GM23338 (cell line): ENCODE results near the gene KIFBP. TPM values are rescaled to one million over a fixed set of nuclear protein-coding genes. Genes with fewer than 3 reads are reported as not detected.
"Not testable (repeated sequence)": the region's sequence is repeated elsewhere in the genome, so short reads cannot be mapped to it uniquely, and the experiment has no call there.

Experiments used
- ATAC-seq: fragments of 200-7000 bp; cut with Tn5 transposase; 3 replicates; pipeline ENCODE4 v1.9.1; 2020
- DNase-seq: peaks from one replicate; pipeline ENCODE4 v3.0.0-alpha.2; 2015; ENCODE audit warnings: low spot score
- H2AFZ ChIP-seq: fragments of 200-600 bp; sonication (generic); 2 replicates; pipeline ENCODE4 v1.8.0; 2016; ENCODE audit warnings: antibody characterized with exemption, mild to moderate bottlenecking, moderate library complexity
- H3F3A ChIP-seq: fragments of 200-600 bp; sonication (generic); replicated peaks from 2 replicates; pipeline ENCODE4 v1.8.0; 2017; ENCODE audit warnings: antibody characterized with exemption, mixed run types, low read depth
- H3K27ac ChIP-seq: fragments of 200-600 bp; sonication (generic); 2 replicates; pipeline ENCODE4 v1.6.1; 2016; ENCODE audit warnings: low read depth
- H3K27me3 ChIP-seq: fragments of 200-600 bp; sonication (generic); 2 replicates; pipeline ENCODE4 v1.8.0; 2016; ENCODE audit warnings: mild to moderate bottlenecking, mixed run types, moderate library complexity; ENCODE audit not compliant: insufficient read depth
- H3K36me3 ChIP-seq: fragments of 200-600 bp; sonication (generic); 2 replicates; pipeline ENCODE4 v1.8.0; 2016; ENCODE audit warnings: mild to moderate bottlenecking; ENCODE audit not compliant: insufficient read depth
- H3K4me1 ChIP-seq: fragments of 200-600 bp; sonication (generic); 2 replicates; pipeline ENCODE4 v1.8.0; 2016; ENCODE audit warnings: mild to moderate bottlenecking, moderate library complexity; ENCODE audit not compliant: insufficient read depth
- H3K4me2 ChIP-seq: fragments of 200-600 bp; sonication (generic); 2 replicates; pipeline ENCODE4 v1.7.1; 2017; ENCODE audit warnings: mixed run types
- H3K4me3 ChIP-seq: fragments of 200-600 bp; sonication (generic); 2 replicates; pipeline ENCODE4 v1.6.1; 2016; ENCODE audit warnings: mixed run types
- H3K79me2 ChIP-seq: fragments of 200-600 bp; sonication (generic); replicated peaks from 2 replicates; pipeline ENCODE4 v1.8.0; 2017; ENCODE audit warnings: mild to moderate bottlenecking; ENCODE audit not compliant: insufficient read depth
- H3K9me2 ChIP-seq: fragments of 200-600 bp; sonication (generic); 2 replicates; pipeline ENCODE4 v1.8.0; 2017; ENCODE audit not compliant: insufficient read depth
- H4K20me1 ChIP-seq: fragments of 200-600 bp; sonication (generic); replicated peaks from 2 replicates; pipeline ENCODE4 v1.8.0; 2017; ENCODE audit warnings: mild to moderate bottlenecking; ENCODE audit not compliant: insufficient read depth
- H3K27ac Mint-ChIP-seq: 2 replicates; pipeline ENCODE4 v1.8.0; 2020; ENCODE audit warnings: inconsistent platforms, mild to moderate bottlenecking, moderate library complexity, mixed read lengths
- H3K27me3 Mint-ChIP-seq: 3 replicates; pipeline ENCODE4 v1.8.0; 2022; ENCODE audit warnings: low read depth, mild to moderate bottlenecking, moderate library complexity, mixed read lengths, inconsistent platforms; ENCODE audit not compliant: insufficient read depth, poor library complexity
- H3K36me3 Mint-ChIP-seq: 3 replicates; pipeline ENCODE4 v1.8.0; 2021; ENCODE audit warnings: low read depth, mild to moderate bottlenecking, inconsistent platforms, moderate library complexity, mixed read lengths
- H3K4me1 Mint-ChIP-seq: 3 replicates; pipeline ENCODE4 v1.8.0; 2020; ENCODE audit warnings: mild to moderate bottlenecking, inconsistent platforms, mixed read lengths
- H3K4me3 Mint-ChIP-seq: 3 replicates; pipeline ENCODE4 v1.8.0; 2021; ENCODE audit warnings: moderate library complexity, mild to moderate bottlenecking, inconsistent platforms, mixed read lengths
- H3K9me3 Mint-ChIP-seq: 3 replicates; pipeline ENCODE4 v1.8.0; 2020; ENCODE audit warnings: moderate library complexity, mild to moderate bottlenecking, inconsistent platforms, mixed read lengths
- CREB1 ChIP-seq: fragments of 250-450 bp; sonication (Bioruptor Pico); IDR thresholded peaks from 2 replicates; pipeline ENCODE4 v1.5.0; 2020; ENCODE audit warnings: low read depth, mild to moderate bottlenecking, moderate library complexity
- EZH2 ChIP-seq: fragments of 200-600 bp; sonication (generic); IDR thresholded peaks from one replicate; pipeline ENCODE4 v1.8.0; 2017; ENCODE audit warnings: antibody characterized with exemption, mild to moderate bottlenecking, low read depth; ENCODE audit not compliant: unreplicated experiment
- EZH2phosphoT487 ChIP-seq: fragments of 200-600 bp; sonication (generic); IDR thresholded peaks from one replicate; pipeline ENCODE4 v1.8.1; 2018; ENCODE audit warnings: antibody characterized with exemption; ENCODE audit not compliant: unreplicated experiment
- JUNB ChIP-seq: IDR thresholded peaks from one replicate; pipeline ENCODE4 v1.6.1; 2016; ENCODE audit warnings: antibody characterized with exemption; ENCODE audit not compliant: unreplicated experiment
- NANOG ChIP-seq: IDR thresholded peaks from 2 replicates; pipeline ENCODE4 v1.6.1; 2016; ENCODE audit warnings: antibody characterized with exemption, borderline replicate concordance
- POLR2AphosphoS5 ChIP-seq: IDR thresholded peaks from 2 replicates; pipeline ENCODE4 v1.6.1; 2016; ENCODE audit warnings: antibody characterized with exemption, low read depth
- STAT1 ChIP-seq: IDR thresholded peaks from one replicate; pipeline ENCODE4 v1.6.1; 2016; ENCODE audit warnings: antibody characterized with exemption; ENCODE audit not compliant: unreplicated experiment
- ZNF114 ChIP-seq: fragments of 250-450 bp; sonication (Bioruptor Pico); IDR thresholded peaks from 2 replicates; pipeline ENCODE4 v1.5.0; 2020; ENCODE audit warnings: mild to moderate bottlenecking, moderate library complexity
- ZNF331 ChIP-seq: fragments of 250-450 bp; sonication (Bioruptor Pico); IDR thresholded peaks from 2 replicates; pipeline ENCODE4 v1.5.0; 2020; ENCODE audit warnings: low read depth, mild to moderate bottlenecking, moderate library complexity
- polyA plus RNA-seq: library from polyadenylated mRNA; unstranded; fragments of >200 nt; fragmentation: Nextera tagmentation; extraction: Ambion mirVana; gene quantifications from 2 replicates; pipeline ENCODE4 v1.2.1, GENCODE V29; 2016
- total RNA-seq: library from RNA; depleted of rRNA; stranded (reverse); fragments of >200 nt; shearing (Covaris generic); gene quantifications from 2 replicates; pipeline ENCODE4 v1.2.3, GENCODE V29; 2014
- TF ChIP-seq, protein P1 (sequence below): fragments of 250-450 bp; sonication (Bioruptor Pico); IDR thresholded peaks from 2 replicates; pipeline ENCODE4 v1.5.0; 2020; ENCODE audit warnings: mild to moderate bottlenecking, moderate library complexity
- TF ChIP-seq, protein P2 (sequence below): IDR thresholded peaks from one replicate; pipeline ENCODE4 v1.6.1; 2018; ENCODE audit warnings: antibody characterized with exemption; ENCODE audit not compliant: unreplicated experiment
- TF ChIP-seq, protein P3 (sequence below): IDR thresholded peaks from 2 replicates; pipeline ENCODE4 v1.6.1; 2016; ENCODE audit warnings: antibody characterized with exemption

The KIFBP gene
- total and polyA plus RNA-seq, 2 experiments from 2014 or later: 24.5 to 39.8 TPM

DNA sequence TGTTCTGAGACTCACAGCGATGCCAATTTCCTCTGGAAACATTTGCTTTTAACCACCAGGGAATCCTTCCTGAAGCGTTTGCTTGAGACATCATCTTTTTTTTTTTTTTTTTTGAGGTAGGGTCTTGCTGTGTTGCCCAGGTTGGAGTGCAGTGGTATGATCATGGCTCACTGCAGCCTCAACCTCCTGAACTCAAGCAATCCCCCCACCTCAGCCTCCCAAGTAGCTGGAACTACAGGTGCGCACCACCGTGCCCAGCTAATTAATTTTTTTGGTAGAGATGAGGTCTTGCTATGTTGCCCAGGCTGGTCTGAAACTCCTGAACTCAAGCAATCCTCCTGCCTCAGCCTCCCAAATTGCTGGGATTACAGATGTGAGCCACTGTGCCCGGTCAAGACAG is 52.3 kb downstream of the KIFBP start:
- not testable (repeated sequence) for H3K36me3 ChIP-seq, H3K79me2 ChIP-seq, H3K36me3 Mint-ChIP-seq, H3K9me3 Mint-ChIP-seq, H3K4me3 ChIP-seq, H3K27me3 Mint-ChIP-seq, H3F3A ChIP-seq, H3K4me3 Mint-ChIP-seq, H3K4me1 Mint-ChIP-seq, DNase-seq, H4K20me1 ChIP-seq, H2AFZ ChIP-seq, H3K9me2 ChIP-seq, ATAC-seq, H3K27me3 ChIP-seq, H3K4me2 ChIP-seq, H3K4me1 ChIP-seq, H3K27ac Mint-ChIP-seq, H3K27ac ChIP-seq

DNA sequence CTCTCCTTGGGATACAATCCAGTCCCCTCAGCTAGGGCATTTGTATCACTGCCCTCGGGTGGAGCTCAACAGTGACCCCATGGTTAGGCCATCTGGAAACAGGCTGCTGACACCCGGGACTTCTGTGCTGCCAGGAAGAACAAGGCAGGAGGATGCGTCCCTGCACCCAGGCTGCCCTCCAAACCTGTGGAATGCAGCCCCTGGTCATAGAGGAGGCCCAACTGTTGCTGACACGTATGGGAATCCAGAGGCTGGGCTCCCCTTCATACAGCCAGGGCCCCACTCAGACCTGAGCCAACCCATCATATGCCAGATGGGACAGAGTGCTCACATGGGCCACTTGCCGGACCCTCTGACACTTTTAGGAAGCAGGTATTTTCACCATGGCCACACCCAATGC is 53.8 kb downstream of the KIFBP start:
- H3K36me3 Mint-ChIP-seq: no peaks in the 10 kb centered on the region
- no peaks in the 10 kb centered on the region for H3K27me3 ChIP-seq
- no peaks in the 10 kb centered on the region for H3F3A ChIP-seq
- no peak overlapping the region for H2AFZ ChIP-seq
- DNase-seq (no peak), ATAC-seq (no peak)
- no peak overlapping the region for H3K4me3 Mint-ChIP-seq
- H3K27ac ChIP-seq: no peak overlapping the region
- no peaks in the 10 kb centered on the region for H3K36me3 ChIP-seq
- H3K4me1 ChIP-seq: no peaks in the 10 kb centered on the region
- no peak overlapping the region for H3K4me3 ChIP-seq
- H3K9me2 ChIP-seq: no peaks in the 10 kb centered on the region
- no peaks in the 10 kb centered on the region for H3K79me2 ChIP-seq
- H3K9me3 Mint-ChIP-seq: no peaks in the 10 kb centered on the region
- no peak overlapping the region for H3K4me2 ChIP-seq
- no peaks in the 10 kb centered on the region for H3K4me1 Mint-ChIP-seq
- no peaks in the 10 kb centered on the region for H4K20me1 ChIP-seq
- H3K27ac Mint-ChIP-seq: no peak overlapping the region
- H3K27me3 Mint-ChIP-seq: no peaks in the 10 kb centered on the region
- TF ChIP-seq, protein P1, sequence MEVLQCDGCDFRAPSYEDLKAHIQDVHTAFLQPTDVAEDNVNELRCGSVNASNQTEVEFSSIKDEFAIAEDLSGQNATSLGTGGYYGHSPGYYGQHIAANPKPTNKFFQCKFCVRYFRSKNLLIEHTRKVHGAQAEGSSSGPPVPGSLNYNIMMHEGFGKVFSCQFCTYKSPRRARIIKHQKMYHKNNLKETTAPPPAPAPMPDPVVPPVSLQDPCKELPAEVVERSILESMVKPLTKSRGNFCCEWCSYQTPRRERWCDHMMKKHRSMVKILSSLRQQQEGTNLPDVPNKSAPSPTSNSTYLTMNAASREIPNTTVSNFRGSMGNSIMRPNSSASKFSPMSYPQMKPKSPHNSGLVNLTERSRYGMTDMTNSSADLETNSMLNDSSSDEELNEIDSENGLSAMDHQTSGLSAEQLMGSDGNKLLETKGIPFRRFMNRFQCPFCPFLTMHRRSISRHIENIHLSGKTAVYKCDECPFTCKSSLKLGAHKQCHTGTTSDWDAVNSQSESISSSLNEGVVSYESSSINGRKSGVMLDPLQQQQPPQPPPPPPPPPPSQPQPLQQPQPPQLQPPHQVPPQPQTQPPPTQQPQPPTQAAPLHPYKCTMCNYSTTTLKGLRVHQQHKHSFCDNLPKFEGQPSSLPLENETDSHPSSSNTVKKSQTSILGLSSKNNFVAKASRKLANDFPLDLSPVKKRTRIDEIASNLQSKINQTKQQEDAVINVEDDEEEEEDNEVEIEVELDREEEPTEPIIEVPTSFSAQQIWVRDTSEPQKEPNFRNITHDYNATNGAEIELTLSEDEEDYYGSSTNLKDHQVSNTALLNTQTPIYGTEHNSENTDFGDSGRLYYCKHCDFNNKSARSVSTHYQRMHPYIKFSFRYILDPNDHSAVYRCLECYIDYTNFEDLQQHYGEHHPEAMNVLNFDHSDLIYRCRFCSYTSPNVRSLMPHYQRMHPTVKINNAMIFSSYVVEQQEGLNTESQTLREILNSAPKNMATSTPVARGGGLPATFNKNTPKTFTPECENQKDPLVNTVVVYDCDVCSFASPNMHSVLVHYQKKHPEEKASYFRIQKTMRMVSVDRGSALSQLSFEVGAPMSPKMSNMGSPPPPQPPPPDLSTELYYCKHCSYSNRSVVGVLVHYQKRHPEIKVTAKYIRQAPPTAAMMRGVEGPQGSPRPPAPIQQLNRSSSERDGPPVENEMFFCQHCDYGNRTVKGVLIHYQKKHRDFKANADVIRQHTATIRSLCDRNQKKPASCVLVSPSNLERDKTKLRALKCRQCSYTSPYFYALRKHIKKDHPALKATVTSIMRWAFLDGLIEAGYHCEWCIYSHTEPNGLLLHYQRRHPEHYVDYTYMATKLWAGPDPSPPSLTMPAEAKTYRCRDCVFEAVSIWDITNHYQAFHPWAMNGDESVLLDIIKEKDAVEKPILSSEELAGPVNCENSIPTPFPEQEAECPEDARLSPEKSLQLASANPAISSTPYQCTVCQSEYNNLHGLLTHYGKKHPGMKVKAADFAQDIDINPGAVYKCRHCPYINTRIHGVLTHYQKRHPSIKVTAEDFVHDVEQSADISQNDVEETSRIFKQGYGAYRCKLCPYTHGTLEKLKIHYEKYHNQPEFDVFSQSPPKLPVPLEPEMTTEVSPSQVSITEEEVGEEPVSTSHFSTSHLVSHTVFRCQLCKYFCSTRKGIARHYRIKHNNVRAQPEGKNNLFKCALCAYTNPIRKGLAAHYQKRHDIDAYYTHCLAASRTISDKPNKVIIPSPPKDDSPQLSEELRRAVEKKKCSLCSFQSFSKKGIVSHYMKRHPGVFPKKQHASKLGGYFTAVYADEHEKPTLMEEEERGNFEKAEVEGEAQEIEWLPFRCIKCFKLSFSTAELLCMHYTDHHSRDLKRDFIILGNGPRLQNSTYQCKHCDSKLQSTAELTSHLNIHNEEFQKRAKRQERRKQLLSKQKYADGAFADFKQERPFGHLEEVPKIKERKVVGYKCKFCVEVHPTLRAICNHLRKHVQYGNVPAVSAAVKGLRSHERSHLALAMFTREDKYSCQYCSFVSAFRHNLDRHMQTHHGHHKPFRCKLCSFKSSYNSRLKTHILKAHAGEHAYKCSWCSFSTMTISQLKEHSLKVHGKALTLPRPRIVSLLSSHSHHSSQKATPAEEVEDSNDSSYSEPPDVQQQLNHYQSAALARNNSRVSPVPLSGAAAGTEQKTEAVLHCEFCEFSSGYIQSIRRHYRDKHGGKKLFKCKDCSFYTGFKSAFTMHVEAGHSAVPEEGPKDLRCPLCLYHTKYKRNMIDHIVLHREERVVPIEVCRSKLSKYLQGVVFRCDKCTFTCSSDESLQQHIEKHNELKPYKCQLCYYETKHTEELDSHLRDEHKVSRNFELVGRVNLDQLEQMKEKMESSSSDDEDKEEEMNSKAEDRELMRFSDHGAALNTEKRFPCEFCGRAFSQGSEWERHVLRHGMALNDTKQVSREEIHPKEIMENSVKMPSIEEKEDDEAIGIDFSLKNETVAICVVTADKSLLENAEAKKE (CRISPR knock-in tag): no peak
- TF ChIP-seq CREB1 (no peak), EZH2phosphoT487 (no peak), NANOG (no peak), STAT1 (no peak), EZH2 (no peak), ZNF114 (CRISPR knock-in tag) (no peak), POLR2AphosphoS5 (no peak), JUNB (no peak), ZNF331 (CRISPR knock-in tag) (no peak)
- TF ChIP-seq, protein P2, sequence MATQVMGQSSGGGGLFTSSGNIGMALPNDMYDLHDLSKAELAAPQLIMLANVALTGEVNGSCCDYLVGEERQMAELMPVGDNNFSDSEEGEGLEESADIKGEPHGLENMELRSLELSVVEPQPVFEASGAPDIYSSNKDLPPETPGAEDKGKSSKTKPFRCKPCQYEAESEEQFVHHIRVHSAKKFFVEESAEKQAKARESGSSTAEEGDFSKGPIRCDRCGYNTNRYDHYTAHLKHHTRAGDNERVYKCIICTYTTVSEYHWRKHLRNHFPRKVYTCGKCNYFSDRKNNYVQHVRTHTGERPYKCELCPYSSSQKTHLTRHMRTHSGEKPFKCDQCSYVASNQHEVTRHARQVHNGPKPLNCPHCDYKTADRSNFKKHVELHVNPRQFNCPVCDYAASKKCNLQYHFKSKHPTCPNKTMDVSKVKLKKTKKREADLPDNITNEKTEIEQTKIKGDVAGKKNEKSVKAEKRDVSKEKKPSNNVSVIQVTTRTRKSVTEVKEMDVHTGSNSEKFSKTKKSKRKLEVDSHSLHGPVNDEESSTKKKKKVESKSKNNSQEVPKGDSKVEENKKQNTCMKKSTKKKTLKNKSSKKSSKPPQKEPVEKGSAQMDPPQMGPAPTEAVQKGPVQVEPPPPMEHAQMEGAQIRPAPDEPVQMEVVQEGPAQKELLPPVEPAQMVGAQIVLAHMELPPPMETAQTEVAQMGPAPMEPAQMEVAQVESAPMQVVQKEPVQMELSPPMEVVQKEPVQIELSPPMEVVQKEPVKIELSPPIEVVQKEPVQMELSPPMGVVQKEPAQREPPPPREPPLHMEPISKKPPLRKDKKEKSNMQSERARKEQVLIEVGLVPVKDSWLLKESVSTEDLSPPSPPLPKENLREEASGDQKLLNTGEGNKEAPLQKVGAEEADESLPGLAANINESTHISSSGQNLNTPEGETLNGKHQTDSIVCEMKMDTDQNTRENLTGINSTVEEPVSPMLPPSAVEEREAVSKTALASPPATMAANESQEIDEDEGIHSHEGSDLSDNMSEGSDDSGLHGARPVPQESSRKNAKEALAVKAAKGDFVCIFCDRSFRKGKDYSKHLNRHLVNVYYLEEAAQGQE: no peak
- TF ChIP-seq, protein P3, sequence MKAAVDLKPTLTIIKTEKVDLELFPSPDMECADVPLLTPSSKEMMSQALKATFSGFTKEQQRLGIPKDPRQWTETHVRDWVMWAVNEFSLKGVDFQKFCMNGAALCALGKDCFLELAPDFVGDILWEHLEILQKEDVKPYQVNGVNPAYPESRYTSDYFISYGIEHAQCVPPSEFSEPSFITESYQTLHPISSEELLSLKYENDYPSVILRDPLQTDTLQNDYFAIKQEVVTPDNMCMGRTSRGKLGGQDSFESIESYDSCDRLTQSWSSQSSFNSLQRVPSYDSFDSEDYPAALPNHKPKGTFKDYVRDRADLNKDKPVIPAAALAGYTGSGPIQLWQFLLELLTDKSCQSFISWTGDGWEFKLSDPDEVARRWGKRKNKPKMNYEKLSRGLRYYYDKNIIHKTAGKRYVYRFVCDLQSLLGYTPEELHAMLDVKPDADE: no peak
